Osteoblast (primary cell): ENCODE data around the gene HAAO. TPM values are rescaled to one million over a fixed set of nuclear protein-coding genes. Genes with fewer than 3 reads are reported as not detected.

Source experiments
- DNase-seq: peaks from one replicate; pipeline ENCODE4 v3.0.0; 2011; ENCODE audit warnings: low spot score, mixed read lengths; ENCODE audit not compliant: insufficient read length; ENCODE audit errors: missing footprints
- H2AFZ ChIP-seq: 2 replicates; pipeline ENCODE4 v1.6.0; 2011; ENCODE audit warnings: mild to moderate bottlenecking, low read length
- H3K27ac ChIP-seq: 2 replicates; pipeline ENCODE4 v1.5.1; 2011; ENCODE audit warnings: mild to moderate bottlenecking, low read depth, low read length, moderate library complexity
- H3K27me3 ChIP-seq: 2 replicates; pipeline ENCODE4 v1.6.0; 2012; ENCODE audit warnings: mild to moderate bottlenecking, control low read depth, inconsistent platforms, low read length, moderate library complexity; ENCODE audit not compliant: insufficient read depth
- H3K36me3 ChIP-seq: 2 replicates; pipeline ENCODE4 v1.5.1; 2011; ENCODE audit warnings: mild to moderate bottlenecking, low read length, control low read depth, moderate library complexity; ENCODE audit not compliant: insufficient read depth
- H3K4me1 ChIP-seq: 2 replicates; pipeline ENCODE4 v1.5.1; 2011; ENCODE audit warnings: mild to moderate bottlenecking, low read length, control low read depth, moderate library complexity; ENCODE audit not compliant: insufficient read depth
- H3K4me2 ChIP-seq: 2 replicates; pipeline ENCODE4 v1.6.0; 2011; ENCODE audit warnings: mild to moderate bottlenecking, low read length; ENCODE audit not compliant: insufficient read depth
- H3K4me3 ChIP-seq: fragments of 200-600 bp; sonication (generic); 3 replicates; pipeline ENCODE4 v1.5.1; 2012; ENCODE audit warnings: mild to moderate bottlenecking, low read length, inconsistent platforms; ENCODE audit not compliant: insufficient read depth
- H3K79me2 ChIP-seq: 2 replicates; pipeline ENCODE4 v1.6.0; 2012; ENCODE audit warnings: mild to moderate bottlenecking, low read length, control low read depth, inconsistent platforms; ENCODE audit not compliant: insufficient read depth
- H3K9me3 ChIP-seq: 2 replicates; pipeline ENCODE4 v1.5.1; 2011; ENCODE audit warnings: low read depth, low read length, control low read depth
- H4K20me1 ChIP-seq: 2 replicates; pipeline ENCODE4 v1.6.0; 2012; ENCODE audit warnings: mild to moderate bottlenecking, low read length, control low read depth; ENCODE audit not compliant: insufficient read depth
- CTCF ChIP-seq: IDR thresholded peaks from 2 replicates; pipeline ENCODE4 v1.5.1; 2011; ENCODE audit warnings: mild to moderate bottlenecking, low read depth, low read length, moderate library complexity; ENCODE audit errors: extremely low read depth
- total RNA-seq: library from RNA; depleted of rRNA; stranded (reverse); fragments of >200 nt; gene quantifications from 2 replicates; pipeline ENCODE4 v1.2.3, GENCODE V29; 2012

HAAO gene
- total RNA-seq, 1 donor, result 0.72 TPM

GRCh38 chr2:42744545-42745082 is 47.8 kb downstream of the HAAO start:
- no peaks in the 10 kb centered on the region for H3K36me3 ChIP-seq
- no peaks in the 10 kb centered on the region for H3K4me1 ChIP-seq
- no peak for DNase-seq
- H4K20me1 ChIP-seq, result no peaks in the 10 kb centered on the region
- H3K9me3 ChIP-seq, result no peaks in the 10 kb centered on the region
- no peak overlapping the region for H2AFZ ChIP-seq
- no peak overlapping the region for H3K27ac ChIP-seq
- no peak for TF ChIP-seq CTCF
- H3K27me3 ChIP-seq, result no peaks in the 10 kb centered on the region
- no peak overlapping the region for H3K4me2 ChIP-seq
- no peak overlapping the region for H3K4me3 ChIP-seq
- no peaks in the 10 kb centered on the region for H3K79me2 ChIP-seq

GRCh38 chr2:42743659-42743990 is 48.8 kb downstream of the HAAO start:
- no peaks in the 10 kb centered on the region for H4K20me1 ChIP-seq
- no peak overlapping the region for H3K27ac ChIP-seq
- H3K4me2 ChIP-seq, result no peak overlapping the region
- DNase-seq, result no peak
- H3K9me3 ChIP-seq, result no peaks in the 10 kb centered on the region
- H3K4me3 ChIP-seq, result no peak overlapping the region
- H3K4me1 ChIP-seq, result no peaks in the 10 kb centered on the region
- H2AFZ ChIP-seq, result no peak overlapping the region
- TF ChIP-seq CTCF, result no peak
- no peaks in the 10 kb centered on the region for H3K79me2 ChIP-seq
- no peaks in the 10 kb centered on the region for H3K27me3 ChIP-seq
- no peaks in the 10 kb centered on the region for H3K36me3 ChIP-seq

- H3K27me3 ChIP-seq, result no peaks in the 10 kb centered on the region
- H3K27ac ChIP-seq, result no peak overlapping the region
- no peaks in the 10 kb centered on the region for H3K4me1 ChIP-seq
- no peaks in the 10 kb centered on the region for H3K36me3 ChIP-seq
- DNase-seq, result no peak
- no peaks in the 10 kb centered on the region for H4K20me1 ChIP-seq
- H3K4me3 ChIP-seq, result no peak overlapping the region
- H3K79me2 ChIP-seq, result no peaks in the 10 kb centered on the region
- H2AFZ ChIP-seq, result no peak overlapping the region
- no peak overlapping the region for H3K4me2 ChIP-seq
- no peak for TF ChIP-seq CTCF
- H3K9me3 ChIP-seq, result no peaks in the 10 kb centered on the region
These were observed 49.4 kb downstream of the HAAO start for GRCh38 chr2:42742740-42743658.

GRCh38 chr2:42741140-42741539 is 51.2 kb downstream of the HAAO start:
- no peaks in the 10 kb centered on the region for H3K4me1 ChIP-seq
- H2AFZ ChIP-seq, result no peak overlapping the region
- no peak for DNase-seq
- H3K27me3 ChIP-seq, result no peaks in the 10 kb centered on the region
- no peaks in the 10 kb centered on the region for H3K36me3 ChIP-seq
- no peak overlapping the region for H3K4me3 ChIP-seq
- no peak for TF ChIP-seq CTCF
- no peak overlapping the region for H3K27ac ChIP-seq
- H3K79me2 ChIP-seq, result no peaks in the 10 kb centered on the region
- H4K20me1 ChIP-seq, result no peaks in the 10 kb centered on the region
- no peak overlapping the region for H3K4me2 ChIP-seq
- no peaks in the 10 kb centered on the region for H3K9me3 ChIP-seq
